Calu3 (cell line): ENCODE data around the gene RFESD. TPM values are rescaled to one million over a fixed set of nuclear protein-coding genes. Genes with fewer than 3 reads are reported as not detected.
A peak's percentile ranks its signal among the peaks of the same experiment; 100 is the strongest.

Experiments
- BruUV-seq: library from RNA; stranded (reverse); fragments of 400-500 nt; replicated peaks from 2 replicates; lab custom pipeline; 2021; lab: Mats Ljungman, UMichigan
- CTCF ChIA-PET: fragments of 300-600 bp; sonication (Branson Sonifier 250); formaldehyde crosslinking; loops from one replicate; lab custom pipeline; 2022; ENCODE audit warnings: antibody characterized with exemption; lab: Charles Lee
- DNase-seq: peaks from one replicate; pipeline ENCODE4 v3.0.0; 2022
- H3K27ac Mint-ChIP-seq: one replicate; pipeline ENCODE4 v1.8.0; 2022; ENCODE audit warnings: mixed read lengths; ENCODE audit not compliant: unreplicated experiment
- H3K27me3 Mint-ChIP-seq: one replicate; pipeline ENCODE4 v1.8.0; 2022; ENCODE audit warnings: mixed read lengths; ENCODE audit not compliant: unreplicated experiment
- H3K36me3 Mint-ChIP-seq: one replicate; pipeline ENCODE4 v1.8.0; 2022; ENCODE audit warnings: mild to moderate bottlenecking, moderate library complexity, mixed read lengths; ENCODE audit not compliant: insufficient read depth, unreplicated experiment
- H3K4me1 Mint-ChIP-seq: one replicate; pipeline ENCODE4 v1.8.0; 2022; ENCODE audit warnings: mild to moderate bottlenecking, low read depth, mixed read lengths; ENCODE audit not compliant: unreplicated experiment
- H3K4me3 Mint-ChIP-seq: one replicate; pipeline ENCODE4 v1.8.0; 2022; ENCODE audit warnings: mild to moderate bottlenecking, low read depth, moderate library complexity, mixed read lengths; ENCODE audit not compliant: unreplicated experiment
- H3K9me3 Mint-ChIP-seq: one replicate; pipeline ENCODE4 v1.8.0; 2022; ENCODE audit warnings: low read depth, mixed read lengths; ENCODE audit not compliant: unreplicated experiment
- intact Hi-C: fragments of 100-400 bp; cut with micrococcal nuclease; formaldehyde crosslinking; loops from one replicate; pipeline ENCODE4 v1.10.0; 2022; ENCODE audit not compliant: unreplicated experiment
- total RNA-seq: library from RNA; stranded (reverse); gene quantifications from 2 replicates; pipeline ENCODE4 v1.2.3, GENCODE V29; 2022
- TF ChIP-seq, protein P1 (sequence below): fragments of 200-600 bp; IDR thresholded peaks from one replicate; pipeline ENCODE4 v1.8.0; 2022; ENCODE audit warnings: antibody characterized with exemption; ENCODE audit not compliant: unreplicated experiment

Gene RFESD
- total RNA-seq, 1 experiment from 2014 or later = 2.9 TPM

- no peak overlapping the region for H3K27ac Mint-ChIP-seq
- no peak for DNase-seq
- no TSS peak for BruUV-seq
- H3K27me3 Mint-ChIP-seq = peaks cover 35% of the 10 kb centered on the region
- CTCF ChIA-PET = interaction anchor here (0.8 kb wide), 1 partner anchor 15 kb away, joined by 3 read pairs; no protein-coding TSS in a partner anchor
- H3K36me3 Mint-ChIP-seq = peaks cover 10% of the 10 kb centered on the region
- H3K4me3 Mint-ChIP-seq = peak overlapping the region; percentile 73
- H3K4me1 Mint-ChIP-seq = peaks cover 9% of the 10 kb centered on the region
- TF ChIP-seq, protein P1, sequence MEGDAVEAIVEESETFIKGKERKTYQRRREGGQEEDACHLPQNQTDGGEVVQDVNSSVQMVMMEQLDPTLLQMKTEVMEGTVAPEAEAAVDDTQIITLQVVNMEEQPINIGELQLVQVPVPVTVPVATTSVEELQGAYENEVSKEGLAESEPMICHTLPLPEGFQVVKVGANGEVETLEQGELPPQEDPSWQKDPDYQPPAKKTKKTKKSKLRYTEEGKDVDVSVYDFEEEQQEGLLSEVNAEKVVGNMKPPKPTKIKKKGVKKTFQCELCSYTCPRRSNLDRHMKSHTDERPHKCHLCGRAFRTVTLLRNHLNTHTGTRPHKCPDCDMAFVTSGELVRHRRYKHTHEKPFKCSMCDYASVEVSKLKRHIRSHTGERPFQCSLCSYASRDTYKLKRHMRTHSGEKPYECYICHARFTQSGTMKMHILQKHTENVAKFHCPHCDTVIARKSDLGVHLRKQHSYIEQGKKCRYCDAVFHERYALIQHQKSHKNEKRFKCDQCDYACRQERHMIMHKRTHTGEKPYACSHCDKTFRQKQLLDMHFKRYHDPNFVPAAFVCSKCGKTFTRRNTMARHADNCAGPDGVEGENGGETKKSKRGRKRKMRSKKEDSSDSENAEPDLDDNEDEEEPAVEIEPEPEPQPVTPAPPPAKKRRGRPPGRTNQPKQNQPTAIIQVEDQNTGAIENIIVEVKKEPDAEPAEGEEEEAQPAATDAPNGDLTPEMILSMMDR = no peak
- intact Hi-C loops = no loop called here
- H3K9me3 Mint-ChIP-seq = no peaks in the 10 kb centered on the region
Observed at GRCh38 chr5:95621839-95622629, 24.5 kb upstream of the RFESD start.

DNA sequence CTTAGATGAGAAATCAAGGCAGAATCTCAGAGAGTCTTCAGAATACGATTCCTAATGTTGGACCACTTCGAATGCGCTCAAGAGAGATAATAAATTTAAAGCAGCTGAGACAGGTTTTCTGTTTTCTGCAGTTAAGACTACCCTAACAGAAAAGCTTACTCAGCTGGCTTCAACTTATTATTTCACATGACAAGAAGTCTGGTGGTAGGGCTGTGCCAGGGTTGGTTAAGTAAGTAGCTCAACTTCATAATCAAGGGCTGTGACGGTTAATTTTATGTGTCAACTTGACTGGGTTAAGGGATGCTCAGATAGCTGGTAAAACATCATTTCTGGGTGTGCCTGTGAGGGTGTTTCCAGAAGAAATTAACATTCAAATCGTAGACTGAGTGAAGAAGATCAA, 22.9 kb upstream of the RFESD start:
- H3K27ac Mint-ChIP-seq = no peak overlapping the region
- intact Hi-C loops = no loop called here
- H3K27me3 Mint-ChIP-seq = peaks cover 35% of the 10 kb centered on the region
- BruUV-seq = no TSS peak
- no peak for DNase-seq
- H3K4me3 Mint-ChIP-seq = no peak overlapping the region
- H3K4me1 Mint-ChIP-seq = peaks cover 9% of the 10 kb centered on the region
- H3K9me3 Mint-ChIP-seq = no peaks in the 10 kb centered on the region
- H3K36me3 Mint-ChIP-seq = peaks cover 10% of the 10 kb centered on the region
- CTCF ChIA-PET = interaction anchor here (0.7 to 0.9 kb wide), 2 partner anchors 13 to 42 kb away, joined by 3 to 5 read pairs; no protein-coding TSS in a partner anchor
- TF ChIP-seq, protein P1 = no peak

DNA sequence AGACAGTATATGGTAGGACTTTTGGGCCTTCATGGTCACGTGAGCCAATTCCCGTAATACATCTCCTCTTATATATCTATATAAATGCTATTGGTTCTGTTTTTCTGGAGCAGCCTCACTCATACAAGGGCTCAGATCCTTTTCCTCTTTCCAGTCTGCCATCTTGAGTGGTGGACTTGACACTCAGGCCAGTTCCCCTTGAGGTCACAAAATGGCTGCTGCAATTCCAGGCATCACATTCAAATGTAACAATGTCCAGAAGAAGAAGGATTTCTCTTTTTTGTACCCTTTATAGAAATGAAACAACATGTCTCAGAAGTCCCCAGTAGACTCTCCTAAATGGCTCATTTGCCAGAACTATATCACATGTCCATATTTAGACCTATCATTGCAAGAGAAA, 22.2 kb upstream of the RFESD start:
- H3K4me1 Mint-ChIP-seq = peaks cover 9% of the 10 kb centered on the region
- no peaks in the 10 kb centered on the region for H3K9me3 Mint-ChIP-seq
- CTCF ChIA-PET = no interaction called here
- DNase-seq = no peak
- H3K36me3 Mint-ChIP-seq = peaks cover 10% of the 10 kb centered on the region
- H3K27ac Mint-ChIP-seq = no peak overlapping the region
- no peak overlapping the region for H3K4me3 Mint-ChIP-seq
- intact Hi-C loops = no loop called here
- H3K27me3 Mint-ChIP-seq = peaks cover 35% of the 10 kb centered on the region
- TF ChIP-seq, protein P1 = no peak
- no TSS peak for BruUV-seq

GRCh38 chr5:95626701-95627100, 19.9 kb upstream of the RFESD start:
- peaks cover 1% of the 10 kb centered on the region for H3K36me3 Mint-ChIP-seq
- CTCF ChIA-PET = no interaction called here
- TF ChIP-seq, protein P1 = no peak
- intact Hi-C loops = no loop called here
- H3K27ac Mint-ChIP-seq = no peak overlapping the region
- H3K9me3 Mint-ChIP-seq = no peaks in the 10 kb centered on the region
- H3K27me3 Mint-ChIP-seq = peaks cover 30% of the 10 kb centered on the region
- no peak for DNase-seq
- BruUV-seq = no TSS peak
- no peak overlapping the region for H3K4me3 Mint-ChIP-seq
- H3K4me1 Mint-ChIP-seq = peaks cover 5% of the 10 kb centered on the region
